ENCODE results near the gene EFR3B. TPM values are rescaled to one million over a fixed set of nuclear protein-coding genes. Genes with fewer than 3 reads are reported as not detected.

The EFR3B gene
- total RNA-seq, 1 experiment from 2014 or later, result 7.0 TPM

DNA sequence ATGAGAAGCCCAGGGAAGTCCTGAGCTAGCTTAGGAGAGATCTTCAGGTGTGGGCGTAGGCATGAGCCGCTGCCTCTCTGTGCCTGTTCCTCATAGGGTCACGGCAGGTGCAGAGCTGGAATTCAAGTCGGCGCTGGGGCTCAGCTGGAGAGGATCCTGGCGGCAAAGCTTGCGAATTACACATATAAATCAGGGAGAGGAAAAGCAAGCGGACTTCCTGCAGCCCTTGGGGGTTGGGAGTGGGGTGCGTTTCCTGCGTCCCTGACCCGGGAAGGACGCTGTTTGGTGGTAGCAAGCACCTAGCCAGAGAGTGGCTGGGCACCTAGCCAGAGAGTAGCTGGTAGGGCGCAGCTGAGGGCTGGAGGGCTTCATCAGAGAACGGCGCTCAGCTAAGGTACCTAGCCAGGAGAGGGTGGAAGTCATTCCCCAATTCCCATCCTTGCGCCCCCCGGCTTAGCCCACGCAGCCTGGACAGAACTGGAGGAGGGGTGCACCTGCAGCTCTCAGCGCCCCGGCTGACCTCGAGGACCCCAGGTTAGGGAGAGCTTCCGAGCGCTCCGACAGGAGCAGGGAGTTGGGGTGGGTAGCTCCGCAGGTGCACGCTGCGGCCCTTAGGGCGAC lies 459 bp upstream of the EFR3B start:
- no peak overlapping the region for H3K9ac ChIP-seq (ENCODE audit: extremely low read depth, insufficient read length, low read length)
- no peak overlapping the region for H2BK12ac ChIP-seq (ENCODE audit: insufficient read length, low read depth, low read length)
- H3K79me2 ChIP-seq (ENCODE audit: insufficient read depth, low read length), result no peaks in the 10 kb centered on the region
- H3K56ac ChIP-seq (ENCODE audit: insufficient read length, low read depth, low read length), result no peak overlapping the region
- H4K5ac ChIP-seq (ENCODE audit: insufficient read length, low read depth, low read length), result no peak overlapping the region
- peaks cover 17% of the 10 kb centered on the region for H3K23me2 ChIP-seq (ENCODE audit: insufficient read length, low read depth, low read length, poor library complexity, severe bottlenecking)
- H3K14ac ChIP-seq (ENCODE audit: insufficient read depth, low read length), result no peak overlapping the region
- H2BK120ac ChIP-seq (ENCODE audit: low read depth, low read length, poor library complexity, severe bottlenecking), result no peak overlapping the region
- H3K9me3 ChIP-seq (ENCODE audit: control insufficient read depth, low read depth, low read length), result no peaks in the 10 kb centered on the region
- peaks cover 59% of the 10 kb centered on the region for H3K27me3 Mint-ChIP-seq (ENCODE audit: low read depth)
- H3K27me3 ChIP-seq (ENCODE audit: insufficient read depth, low read length), result peaks cover 4% of the 10 kb centered on the region; the same call in 1 of the 2 replicates
- H3T11ph ChIP-seq (ENCODE audit: low read length), result no peak overlapping the region
- H2BK15ac ChIP-seq (ENCODE audit: low read depth, low read length), result no peak overlapping the region
- H2BK20ac ChIP-seq (ENCODE audit: low read depth, low read length, poor library complexity, severe bottlenecking), result no peak overlapping the region
- H3K79me1 ChIP-seq (ENCODE audit: insufficient read depth, low read depth, low read length, poor library complexity, severe bottlenecking), result no peaks in the 10 kb centered on the region
- peak overlapping the region; percentile 74 to 87 for H3K4me3 Mint-ChIP-seq
- H3K18ac ChIP-seq (ENCODE audit: insufficient read length, low read depth, low read length), result no peak overlapping the region
- peaks cover 0 to 12% (median 7%) of the 10 kb centered on the region in 3 experiments; a peak in 5 of 7 replicates for H3K36me3 Mint-ChIP-seq (ENCODE audit: insufficient read depth in 1 of 3, low read depth in 3 of 3)
- H3K4me2 ChIP-seq (ENCODE audit: insufficient read depth, insufficient read length, low read length), result peak overlapping the region; percentile 89
- no peak overlapping the region for H4K91ac ChIP-seq (ENCODE audit: insufficient read length, low read depth, low read length)
- H3K9me3 Mint-ChIP-seq, result no peaks in the 10 kb centered on the region; a peak in 1 of 5 replicates
- H3K4me1 ChIP-seq (ENCODE audit: insufficient read depth, low read length), result no peaks in the 10 kb centered on the region
- no peak overlapping the region for H3K27ac ChIP-seq (ENCODE audit: insufficient read length, low read depth, low read length)
- no CpG with 5 or more reads among the region's 28 CpGs for WGBS (ENCODE audit: extremely low coverage, insufficient read length, low lambda C conversion rate)
- TF ChIP-seq, protein P1, sequence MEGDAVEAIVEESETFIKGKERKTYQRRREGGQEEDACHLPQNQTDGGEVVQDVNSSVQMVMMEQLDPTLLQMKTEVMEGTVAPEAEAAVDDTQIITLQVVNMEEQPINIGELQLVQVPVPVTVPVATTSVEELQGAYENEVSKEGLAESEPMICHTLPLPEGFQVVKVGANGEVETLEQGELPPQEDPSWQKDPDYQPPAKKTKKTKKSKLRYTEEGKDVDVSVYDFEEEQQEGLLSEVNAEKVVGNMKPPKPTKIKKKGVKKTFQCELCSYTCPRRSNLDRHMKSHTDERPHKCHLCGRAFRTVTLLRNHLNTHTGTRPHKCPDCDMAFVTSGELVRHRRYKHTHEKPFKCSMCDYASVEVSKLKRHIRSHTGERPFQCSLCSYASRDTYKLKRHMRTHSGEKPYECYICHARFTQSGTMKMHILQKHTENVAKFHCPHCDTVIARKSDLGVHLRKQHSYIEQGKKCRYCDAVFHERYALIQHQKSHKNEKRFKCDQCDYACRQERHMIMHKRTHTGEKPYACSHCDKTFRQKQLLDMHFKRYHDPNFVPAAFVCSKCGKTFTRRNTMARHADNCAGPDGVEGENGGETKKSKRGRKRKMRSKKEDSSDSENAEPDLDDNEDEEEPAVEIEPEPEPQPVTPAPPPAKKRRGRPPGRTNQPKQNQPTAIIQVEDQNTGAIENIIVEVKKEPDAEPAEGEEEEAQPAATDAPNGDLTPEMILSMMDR (conservative IDR thresholded peaks at IDR 0.05), result peak; percentile 59
- H3K27ac Mint-ChIP-seq, result peak overlapping the region in 1 of 3 experiments; percentile 46; a peak in 1 of 7 replicates
- H3K23ac ChIP-seq (ENCODE audit: insufficient read length, low read depth, low read length), result no peak overlapping the region
- no peak overlapping the region for H4K8ac ChIP-seq (replicated peaks; ENCODE audit: insufficient read length, low read depth, low read length)
- H3K4ac ChIP-seq (ENCODE audit: low read depth, low read length), result no peak overlapping the region
- H2AFZ ChIP-seq (ENCODE audit: low read length), result no peak overlapping the region
- no peaks in the 10 kb centered on the region for H4K20me1 ChIP-seq (ENCODE audit: control insufficient read depth, insufficient read depth, insufficient read length)
- no peak overlapping the region for H2AK5ac ChIP-seq (ENCODE audit: insufficient read length, low read length)
- peak; percentile 89 for DNase-seq
- H2BK5ac ChIP-seq (ENCODE audit: insufficient read length, low read length), result no peak overlapping the region
- H3K4me1 Mint-ChIP-seq, result peaks cover 23 to 27% of the 10 kb centered on the region in 2 experiments
